Immature natural killer cell (primary cell): ENCODE measurements around the gene SLC43A1. TPM values are rescaled to one million over a fixed set of nuclear protein-coding genes. Genes with fewer than 3 reads are reported as not detected.
A peak's percentile ranks its signal among the peaks of the same experiment; 100 is the strongest.

ENCODE experiments used
- DNase-seq, 3 donors: peaks; one replicate each; pipeline ENCODE4 v3.0.0; 2022; ENCODE audit warnings: mixed read lengths in 1 of 3
- H3K27ac Mint-ChIP-seq, 6 donors: one replicate each; pipeline ENCODE4 v1.8.0; 2020; ENCODE audit warnings: mixed read lengths in 6 of 6, mild to moderate bottlenecking in 5 of 6, inconsistent platforms in 4 of 6, moderate library complexity in 3 of 6
- H3K27me3 Mint-ChIP-seq, 3 donors: one replicate each; pipeline ENCODE4 v1.8.0; 2020 to 2021; ENCODE audit warnings: low read depth in 3 of 3, mild to moderate bottlenecking in 3 of 3, mixed read lengths in 3 of 3, moderate library complexity in 3 of 3, inconsistent platforms in 1 of 3
- H3K36me3 Mint-ChIP-seq, 3 donors: one replicate each; pipeline ENCODE4 v1.8.0; 2020; ENCODE audit warnings: mixed read lengths in 3 of 3, inconsistent platforms in 2 of 3, mild to moderate bottlenecking in 2 of 3
- H3K4me1 Mint-ChIP-seq, 2 donors: one replicate each; pipeline ENCODE4 v1.8.0; 2020; ENCODE audit warnings: inconsistent platforms in 2 of 2, mild to moderate bottlenecking in 2 of 2, mixed read lengths in 2 of 2, moderate library complexity in 1 of 2
- H3K4me3 Mint-ChIP-seq, 5 donors: one replicate each; pipeline ENCODE4 v1.8.0; 2020; ENCODE audit warnings: mild to moderate bottlenecking in 5 of 5, mixed read lengths in 5 of 5, inconsistent platforms in 3 of 5, moderate library complexity in 3 of 5
- H3K9me3 Mint-ChIP-seq, 6 donors: one replicate each; pipeline ENCODE4 v1.8.0; 2020; ENCODE audit warnings: mild to moderate bottlenecking in 6 of 6, mixed read lengths in 6 of 6, inconsistent platforms in 4 of 6, moderate library complexity in 3 of 6
- polyA plus RNA-seq, 3 donors: library from polyadenylated mRNA; unstranded; fragments of 300-500 nt; fragmentation: Illumina TruSeq; gene quantifications; one replicate each; pipeline ENCODE4 v1.2.3, GENCODE V29; 2021

The SLC43A1 gene
- polyA plus RNA-seq, 3 donors from 2014 or later, result 15.8 to 20.3 (median 17.5) TPM

- Mint-ChIP-seq H3K27me3 (peaks cover 0 to 9% (median 9%) of the 10 kb centered on the region in 3 donors), H3K4me1 (peaks cover 22 to 23% of the 10 kb centered on the region in 2 donors), H3K4me3 (peak overlapping the region; percentile 95 to 98 (median 97)), H3K36me3 (no peaks in the 10 kb centered on the region), H3K27ac (peak overlapping the region; percentile 61 to 91 (median 70)), H3K9me3 (no peaks in the 10 kb centered on the region)
- DNase-seq, result peak; percentile 49 to 60 (median 58)
Measured at GRCh38 chr11:57514538-57515331, 767 bp downstream of the SLC43A1 start.

- peaks cover 22 to 23% of the 10 kb centered on the region in 2 donors for H3K4me1 Mint-ChIP-seq
- H3K36me3 Mint-ChIP-seq, result no peaks in the 10 kb centered on the region
- DNase-seq, result peak in 2 of 3 donors; percentile 14 to 18
- no peaks in the 10 kb centered on the region for H3K9me3 Mint-ChIP-seq
- H3K4me3 Mint-ChIP-seq, result peak overlapping the region; percentile 95 to 98 (median 97)
- peak overlapping the region; percentile 36 to 81 (median 64) for H3K27ac Mint-ChIP-seq
- peaks cover 0 to 10% (median 7%) of the 10 kb centered on the region in 3 donors for H3K27me3 Mint-ChIP-seq
Measured at GRCh38 chr11:57513911-57514537, 1.5 kb downstream of the SLC43A1 start.

GRCh38 chr11:57513452-57513795, 2.1 kb downstream of the SLC43A1 start:
- no peaks in the 10 kb centered on the region for H3K9me3 Mint-ChIP-seq
- H3K4me3 Mint-ChIP-seq, result peak overlapping the region; percentile 67 to 95 (median 77)
- H3K36me3 Mint-ChIP-seq, result no peaks in the 10 kb centered on the region
- peak overlapping the region in 3 of 6 donors; percentile 49 to 81 (median 72) for H3K27ac Mint-ChIP-seq
- peaks cover 0 to 11% (median 7%) of the 10 kb centered on the region in 3 donors for H3K27me3 Mint-ChIP-seq
- DNase-seq, result no peak
- H3K4me1 Mint-ChIP-seq, result peaks cover 22 to 23% of the 10 kb centered on the region in 2 donors

GRCh38 chr11:57512646-57513451, 2.7 kb downstream of the SLC43A1 start:
- peak overlapping the region; percentile 25 to 95 (median 56) for H3K4me3 Mint-ChIP-seq
- peaks cover 0 to 11% (median 7%) of the 10 kb centered on the region in 3 donors for H3K27me3 Mint-ChIP-seq
- H3K4me1 Mint-ChIP-seq, result peaks cover 22 to 23% of the 10 kb centered on the region in 2 donors
- no peaks in the 10 kb centered on the region for H3K9me3 Mint-ChIP-seq
- peak overlapping the region in 2 of 6 donors; percentile 43 to 72 for H3K27ac Mint-ChIP-seq
- no peaks in the 10 kb centered on the region for H3K36me3 Mint-ChIP-seq
- no peak for DNase-seq

GRCh38 chr11:57511741-57512430, 3.6 kb downstream of the SLC43A1 start:
- DNase-seq, result no peak
- H3K9me3 Mint-ChIP-seq, result no peaks in the 10 kb centered on the region
- H3K4me1 Mint-ChIP-seq, result peaks cover 22 to 23% of the 10 kb centered on the region in 2 donors
- peak overlapping the region in 5 of 6 donors; percentile 1 to 75 (median 61) for H3K27ac Mint-ChIP-seq
- H3K4me3 Mint-ChIP-seq, result peak overlapping the region in 1 of 5 donors; percentile 14
- no peaks in the 10 kb centered on the region for H3K36me3 Mint-ChIP-seq
- H3K27me3 Mint-ChIP-seq, result peaks cover 0 to 11% (median 4%) of the 10 kb centered on the region in 3 donors

- no peaks in the 10 kb centered on the region for H3K9me3 Mint-ChIP-seq
- no peak overlapping the region for H3K27ac Mint-ChIP-seq
- no peak for DNase-seq
- no peak overlapping the region for H3K4me3 Mint-ChIP-seq
- peaks cover 0 to 2% (median 0%) of the 10 kb centered on the region in 3 donors for H3K36me3 Mint-ChIP-seq
- peaks cover 11 to 12% of the 10 kb centered on the region in 2 donors for H3K4me1 Mint-ChIP-seq
- peaks cover 0 to 6% (median 0%) of the 10 kb centered on the region in 3 donors for H3K27me3 Mint-ChIP-seq
Measured at GRCh38 chr11:57508341-57509170, 6.9 kb downstream of the SLC43A1 start.

- no peak for DNase-seq
- Mint-ChIP-seq H3K27ac (no peak overlapping the region), H3K36me3 (peaks cover 0 to 6% (median 0%) of the 10 kb centered on the region in 3 donors), H3K4me3 (no peak overlapping the region), H3K9me3 (no peaks in the 10 kb centered on the region), H3K4me1 (peaks cover 0 to 2% of the 10 kb centered on the region in 2 donors), H3K27me3 (peaks cover 0 to 2% (median 0%) of the 10 kb centered on the region in 3 donors)
Measured at GRCh38 chr11:57506522-57506921, 9.0 kb downstream of the SLC43A1 start.

GRCh38 chr11:57504511-57504910, 11.0 kb downstream of the SLC43A1 start:
- Mint-ChIP-seq H3K36me3 (peaks cover 4 to 14% (median 6%) of the 10 kb centered on the region in 3 donors), H3K27ac (no peak overlapping the region), H3K4me1 (peaks cover 8 to 9% of the 10 kb centered on the region in 2 donors), H3K27me3 (peaks cover 0 to 2% (median 0%) of the 10 kb centered on the region in 3 donors), H3K4me3 (no peak overlapping the region), H3K9me3 (no peaks in the 10 kb centered on the region)
- no peak for DNase-seq

- H3K36me3 Mint-ChIP-seq, result peaks cover 4 to 14% (median 6%) of the 10 kb centered on the region in 3 donors
- no peaks in the 10 kb centered on the region for H3K9me3 Mint-ChIP-seq
- DNase-seq, result no peak
- no peaks in the 10 kb centered on the region for H3K27me3 Mint-ChIP-seq
- peaks cover 8 to 9% of the 10 kb centered on the region in 2 donors for H3K4me1 Mint-ChIP-seq
- H3K27ac Mint-ChIP-seq, result no peak overlapping the region
- no peak overlapping the region for H3K4me3 Mint-ChIP-seq
Measured at GRCh38 chr11:57502870-57503269, 12.6 kb downstream of the SLC43A1 start.

GRCh38 chr11:57502376-57502775, 13.1 kb downstream of the SLC43A1 start:
- peaks cover 8 to 9% of the 10 kb centered on the region in 2 donors for H3K4me1 Mint-ChIP-seq
- no peak overlapping the region for H3K4me3 Mint-ChIP-seq
- no peaks in the 10 kb centered on the region for H3K9me3 Mint-ChIP-seq
- no peak overlapping the region for H3K27ac Mint-ChIP-seq
- DNase-seq, result no peak
- H3K27me3 Mint-ChIP-seq, result no peaks in the 10 kb centered on the region
- H3K36me3 Mint-ChIP-seq, result peaks cover 4 to 15% (median 6%) of the 10 kb centered on the region in 3 donors

- H3K36me3 Mint-ChIP-seq, result peaks cover 4 to 17% (median 6%) of the 10 kb centered on the region in 3 donors
- H3K4me1 Mint-ChIP-seq, result peaks cover 8 to 9% of the 10 kb centered on the region in 2 donors
- no peak for DNase-seq
- no peak overlapping the region for H3K4me3 Mint-ChIP-seq
- H3K27ac Mint-ChIP-seq, result peak overlapping the region in 1 of 6 donors; percentile 55
- H3K27me3 Mint-ChIP-seq, result no peaks in the 10 kb centered on the region
- no peaks in the 10 kb centered on the region for H3K9me3 Mint-ChIP-seq
Measured at GRCh38 chr11:57501953-57502352, 13.5 kb downstream of the SLC43A1 start.

GRCh38 chr11:57500926-57501325, 14.6 kb downstream of the SLC43A1 start:
- H3K36me3 Mint-ChIP-seq, result peaks cover 4 to 17% (median 6%) of the 10 kb centered on the region in 3 donors
- no peaks in the 10 kb centered on the region for H3K27me3 Mint-ChIP-seq
- peaks cover 8 to 9% of the 10 kb centered on the region in 2 donors for H3K4me1 Mint-ChIP-seq
- H3K9me3 Mint-ChIP-seq, result no peaks in the 10 kb centered on the region
- H3K27ac Mint-ChIP-seq, result no peak overlapping the region
- DNase-seq, result no peak
- no peak overlapping the region for H3K4me3 Mint-ChIP-seq
